Ascending aorta (tissue), 2 donors: Measurements from ENCODE around the gene WDR18. TPM values are rescaled to one million over a fixed set of nuclear protein-coding genes. Genes with fewer than 3 reads are reported as not detected.

ENCODE experiments used
- DNase-seq, 2 donors: peaks; one replicate each; pipeline ENCODE4 v3.0.0-alpha.2; 2019; ENCODE audit warnings: low spot score in 2 of 2
- H3K27ac ChIP-seq, 2 donors: fragments of 200-600 bp; sonication (generic); one replicate each; pipeline ENCODE4 v1.5.1; 2016 to 2017; ENCODE audit warnings: mild to moderate bottlenecking in 1 of 2
- H3K27me3 ChIP-seq: fragments of 200-600 bp; sonication (generic); one replicate; pipeline ENCODE4 v1.5.1; 2017
- H3K36me3 ChIP-seq, 2 donors: fragments of 200-600 bp; sonication (generic); one replicate each; pipeline ENCODE4 v1.5.1; 2016
- H3K4me1 ChIP-seq, 2 donors: fragments of 200-600 bp; sonication (generic); one replicate each; pipeline ENCODE4 v1.5.1; 2016 to 2017; ENCODE audit warnings: mild to moderate bottlenecking in 1 of 2
- H3K4me3 ChIP-seq, 2 donors: fragments of 200-600 bp; sonication (generic); one replicate each; pipeline ENCODE4 v1.5.1; 2016 to 2017; ENCODE audit warnings: mild to moderate bottlenecking in 1 of 2
- H3K9me3 ChIP-seq, 2 donors: fragments of 200-600 bp; sonication (generic); one replicate each; pipeline ENCODE4 v1.5.1; 2016
- intact Hi-C: fragments of 100-400 bp; cut with DNase I; formaldehyde crosslinking; loops from one replicate; pipeline ENCODE4 v1.15.1; 2023
- total RNA-seq: library from RNA; depleted of rRNA; stranded (reverse); fragments of >200 nt; gene quantifications from one replicate; pipeline ENCODE4 v1.1.0, GENCODE V29; 2016
- TF ChIP-seq, protein P1 (sequence below), 3 experiments: fragments of 200-600 bp in 2 of 3; fragments of 450-650 bp in 1 of 3; sonication (generic) in 2 of 3; IDR thresholded peaks; one replicate each; pipeline ENCODE4 v1.5.1; 2016 to 2019; ENCODE audit warnings: antibody characterized with exemption in 3 of 3, mild to moderate bottlenecking in 1 of 3, moderate library complexity in 1 of 3

WDR18 gene
- total RNA-seq, 1 donor from 2014 or later, result 65.7 TPM

DNA sequence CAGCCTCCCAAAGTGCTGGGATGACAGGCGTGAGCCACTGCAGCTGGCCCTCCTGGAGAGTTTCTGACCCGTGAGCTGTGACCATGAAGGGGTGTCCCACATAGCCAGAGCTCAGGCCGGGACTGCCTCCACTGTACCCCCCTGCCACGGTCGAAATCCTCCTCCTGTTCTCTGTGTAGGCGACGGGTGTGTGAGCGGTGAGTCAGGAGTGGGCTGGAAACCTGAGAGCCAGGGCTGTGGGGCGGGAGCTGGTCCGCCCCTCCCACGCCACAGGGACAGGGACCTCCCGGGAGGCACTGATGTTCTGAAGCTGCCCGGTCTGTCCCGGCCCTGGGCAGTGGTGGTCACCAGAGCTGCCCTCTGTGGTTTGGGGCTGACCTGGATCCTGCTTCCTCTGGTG lies 3.9 kb downstream of the WDR18 start:
- no peak for DNase-seq
- Histone ChIP-seq H3K4me3 (no peak overlapping the region), H3K27me3 (no peaks in the 10 kb centered on the region), H3K9me3 (no peaks in the 10 kb centered on the region), H3K27ac (no peak overlapping the region), H3K36me3 (peaks cover 28 to 58% of the 10 kb centered on the region in 2 donors), H3K4me1 (peaks cover 10 to 13% of the 10 kb centered on the region in 2 donors)
- intact Hi-C loops, result loop anchor here (10.0 kb wide), 1 partner anchor 313 kb away; the partner anchor contains the start of gene FSTL3
- TF ChIP-seq, protein P1, sequence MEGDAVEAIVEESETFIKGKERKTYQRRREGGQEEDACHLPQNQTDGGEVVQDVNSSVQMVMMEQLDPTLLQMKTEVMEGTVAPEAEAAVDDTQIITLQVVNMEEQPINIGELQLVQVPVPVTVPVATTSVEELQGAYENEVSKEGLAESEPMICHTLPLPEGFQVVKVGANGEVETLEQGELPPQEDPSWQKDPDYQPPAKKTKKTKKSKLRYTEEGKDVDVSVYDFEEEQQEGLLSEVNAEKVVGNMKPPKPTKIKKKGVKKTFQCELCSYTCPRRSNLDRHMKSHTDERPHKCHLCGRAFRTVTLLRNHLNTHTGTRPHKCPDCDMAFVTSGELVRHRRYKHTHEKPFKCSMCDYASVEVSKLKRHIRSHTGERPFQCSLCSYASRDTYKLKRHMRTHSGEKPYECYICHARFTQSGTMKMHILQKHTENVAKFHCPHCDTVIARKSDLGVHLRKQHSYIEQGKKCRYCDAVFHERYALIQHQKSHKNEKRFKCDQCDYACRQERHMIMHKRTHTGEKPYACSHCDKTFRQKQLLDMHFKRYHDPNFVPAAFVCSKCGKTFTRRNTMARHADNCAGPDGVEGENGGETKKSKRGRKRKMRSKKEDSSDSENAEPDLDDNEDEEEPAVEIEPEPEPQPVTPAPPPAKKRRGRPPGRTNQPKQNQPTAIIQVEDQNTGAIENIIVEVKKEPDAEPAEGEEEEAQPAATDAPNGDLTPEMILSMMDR (IDR thresholded peaks at IDR 0.05), result no peak

DNA sequence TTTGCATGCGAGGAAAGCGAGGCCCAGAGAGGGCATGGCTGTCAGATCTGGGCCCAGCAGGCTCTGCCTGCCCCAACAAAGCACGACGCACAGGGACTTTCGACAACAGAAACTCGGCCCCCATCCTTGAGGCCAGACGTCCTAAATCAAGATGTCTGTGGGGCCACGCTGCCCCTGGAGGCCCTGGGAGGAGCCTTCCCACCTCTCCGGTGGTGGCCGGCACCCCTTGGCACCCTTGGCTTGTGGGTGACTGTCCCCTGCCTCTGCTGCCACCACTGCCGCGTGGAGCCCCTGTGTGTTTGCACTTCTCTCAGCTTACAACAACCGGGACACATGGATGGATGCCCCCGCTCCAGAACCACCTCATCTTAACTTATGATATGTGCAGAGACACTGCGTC lies 4.4 kb downstream of the WDR18 start:
- Histone ChIP-seq H3K27me3 (no peaks in the 10 kb centered on the region), H3K9me3 (no peaks in the 10 kb centered on the region), H3K36me3 (peaks cover 28 to 62% of the 10 kb centered on the region in 2 donors), H3K4me1 (peaks cover 5 to 9% of the 10 kb centered on the region in 2 donors), H3K27ac (no peak overlapping the region), H3K4me3 (no peak overlapping the region)
- intact Hi-C loops, result loop anchor here (10.0 kb wide), 1 partner anchor 314 kb away; the partner anchor contains the start of gene FSTL3
- no peak for DNase-seq
- TF ChIP-seq, protein P1 (IDR thresholded peaks at IDR 0.05), result no peak

DNA sequence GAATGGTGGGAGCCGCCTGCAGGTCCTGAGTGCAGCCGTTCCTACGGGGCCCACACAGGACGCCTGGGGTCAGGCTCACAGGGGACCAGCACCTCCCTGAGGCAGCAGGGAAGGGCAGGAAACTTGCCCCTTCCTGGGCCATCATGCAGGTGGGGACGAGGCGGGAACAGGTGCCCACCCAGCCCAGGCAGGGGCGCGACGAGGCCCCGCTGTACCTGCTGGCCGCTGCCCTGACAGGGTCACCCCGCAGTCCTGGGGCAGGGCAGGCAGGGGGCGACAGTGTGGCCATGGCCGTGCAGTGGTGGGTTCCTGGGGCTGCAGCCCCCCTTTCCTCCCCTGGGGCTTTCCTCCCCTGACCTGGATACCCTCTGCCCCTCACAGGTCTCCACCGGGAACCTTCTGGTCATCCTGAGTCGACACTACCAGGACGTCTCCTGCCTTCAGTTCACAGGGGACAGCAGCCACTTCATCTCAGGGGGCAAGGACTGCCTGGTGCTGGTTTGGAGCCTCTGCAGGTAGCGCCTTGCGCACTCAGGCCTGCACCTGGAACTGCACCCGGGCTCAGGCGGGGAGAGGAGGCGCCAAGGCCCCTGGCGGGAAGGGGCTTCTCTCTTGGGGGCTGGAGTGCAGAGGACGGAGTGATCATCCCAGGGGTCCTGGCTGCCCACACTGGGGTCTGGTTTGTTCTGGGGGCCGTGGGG lies 5.4 kb downstream of the WDR18 start:
- TF ChIP-seq, protein P1 (IDR thresholded peaks at IDR 0.05), result no peak
- intact Hi-C loops, result loop anchor here (10.0 kb wide), 1 partner anchor 315 kb away; the partner anchor contains the start of gene FSTL3

DNA sequence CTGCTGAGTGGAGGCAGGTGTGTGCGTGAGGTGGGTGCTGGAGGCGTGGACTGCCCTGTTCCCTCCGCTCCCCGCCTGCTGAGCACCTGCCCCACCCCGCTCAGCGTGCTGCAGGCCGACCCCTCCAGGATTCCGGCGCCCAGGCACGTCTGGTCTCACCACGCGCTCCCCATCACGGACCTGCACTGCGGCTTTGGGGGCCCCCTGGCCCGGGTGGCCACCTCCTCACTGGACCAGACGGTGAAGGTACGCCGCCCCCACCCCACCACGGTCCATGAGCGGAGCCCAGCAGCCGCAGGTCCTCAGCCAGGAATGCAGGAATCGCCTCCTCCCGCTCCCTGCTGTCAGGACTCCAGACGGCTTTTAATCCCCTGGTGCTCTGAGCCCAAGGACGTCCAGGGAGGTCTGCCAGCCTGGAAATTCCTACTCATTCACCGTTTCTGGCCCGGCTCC lies 6.0 kb downstream of the WDR18 start:
- Histone ChIP-seq H3K4me1 (no peaks in the 10 kb centered on the region), H3K4me3 (no peak overlapping the region), H3K36me3 (peaks cover 28 to 77% of the 10 kb centered on the region in 2 donors), H3K27ac (no peak overlapping the region), H3K9me3 (no peaks in the 10 kb centered on the region), H3K27me3 (no peaks in the 10 kb centered on the region)
- intact Hi-C loops, result no loop called here
- no peak for DNase-seq
- TF ChIP-seq, protein P1 (IDR thresholded peaks at IDR 0.05), result no peak

More for the DNA sequence above, 5.4 kb downstream of the WDR18 start:
- no peak overlapping the region for H3K27ac ChIP-seq
- peaks cover 28 to 72% of the 10 kb centered on the region in 2 donors for H3K36me3 ChIP-seq
- no peaks in the 10 kb centered on the region for H3K9me3 ChIP-seq
- H3K27me3 ChIP-seq, result no peaks in the 10 kb centered on the region
- no peak overlapping the region for H3K4me3 ChIP-seq
- H3K4me1 ChIP-seq, result peaks cover 3 to 5% of the 10 kb centered on the region in 2 donors
- no peak for DNase-seq

DNA sequence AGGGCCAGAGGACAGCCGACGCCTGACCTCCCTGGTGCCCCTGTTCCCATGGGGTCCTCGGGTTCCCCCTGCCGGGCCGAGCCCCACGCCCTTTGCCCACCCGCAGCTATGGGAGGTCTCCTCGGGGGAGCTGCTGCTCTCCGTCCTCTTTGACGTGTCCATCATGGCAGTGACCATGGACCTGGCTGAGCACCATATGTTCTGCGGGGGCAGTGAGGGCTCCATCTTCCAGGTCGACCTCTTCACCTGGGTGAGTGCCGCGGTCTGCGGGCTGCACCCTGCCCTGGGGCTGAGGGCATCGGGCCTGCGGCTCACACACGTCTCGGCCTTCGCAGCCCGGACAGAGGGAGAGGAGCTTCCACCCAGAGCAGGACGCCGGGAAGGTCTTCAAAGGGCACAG lies 6.6 kb downstream of the WDR18 start:
- Histone ChIP-seq H3K4me3 (no peak overlapping the region), H3K36me3 (peaks cover 28 to 76% of the 10 kb centered on the region in 2 donors)
- intact Hi-C loops, result no loop called here

More for the DNA sequence above, 6.6 kb downstream of the WDR18 start:
- TF ChIP-seq, protein P1 (IDR thresholded peaks at IDR 0.05), result no peak
- peaks cover 5% of the 10 kb centered on the region for H3K27me3 ChIP-seq
- no peaks in the 10 kb centered on the region for H3K9me3 ChIP-seq
- no peak for DNase-seq
- H3K27ac ChIP-seq, result no peak overlapping the region
- H3K4me1 ChIP-seq, result no peaks in the 10 kb centered on the region
